Skeletal muscle satellite cell (primary cell): ENCODE measurements around the gene UBR7.
A peak's percentile ranks its signal among the peaks of the same experiment; 100 is the strongest.
"Not testable (repeated sequence)": the region's sequence is repeated elsewhere in the genome, so short reads cannot be mapped to it uniquely, and the experiment has no call there.

Experiments used
- H3K27me3 ChIP-seq: 2 replicates; pipeline ENCODE4 v1.7.0; 2013; ENCODE audit warnings: low read length; ENCODE audit not compliant: control insufficient read depth, insufficient read depth
- H3K36me3 ChIP-seq: 2 replicates; pipeline ENCODE4 v1.7.0; 2013; ENCODE audit warnings: mild to moderate bottlenecking, control low read depth, low read length; ENCODE audit not compliant: insufficient read depth
- H3K4me1 ChIP-seq: 2 replicates; pipeline ENCODE4 v1.7.0; 2013; ENCODE audit warnings: low read length; ENCODE audit not compliant: control insufficient read depth, insufficient read depth
- H3K4me2 ChIP-seq: 2 replicates; pipeline ENCODE4 v1.7.0; 2013; ENCODE audit warnings: mild to moderate bottlenecking, low read length
- H3K4me3 ChIP-seq: 2 replicates; pipeline ENCODE4 v1.7.0; 2013; ENCODE audit warnings: low read length
- H3K9ac ChIP-seq: 2 replicates; pipeline ENCODE4 v1.7.0; 2013; ENCODE audit warnings: mild to moderate bottlenecking, low read depth, low read length, moderate library complexity
- H3K9me3 ChIP-seq: replicated peaks from 2 replicates; pipeline ENCODE4 v1.7.0; 2013; ENCODE audit warnings: mild to moderate bottlenecking, control low read depth, low read length

Gene UBR7

DNA sequence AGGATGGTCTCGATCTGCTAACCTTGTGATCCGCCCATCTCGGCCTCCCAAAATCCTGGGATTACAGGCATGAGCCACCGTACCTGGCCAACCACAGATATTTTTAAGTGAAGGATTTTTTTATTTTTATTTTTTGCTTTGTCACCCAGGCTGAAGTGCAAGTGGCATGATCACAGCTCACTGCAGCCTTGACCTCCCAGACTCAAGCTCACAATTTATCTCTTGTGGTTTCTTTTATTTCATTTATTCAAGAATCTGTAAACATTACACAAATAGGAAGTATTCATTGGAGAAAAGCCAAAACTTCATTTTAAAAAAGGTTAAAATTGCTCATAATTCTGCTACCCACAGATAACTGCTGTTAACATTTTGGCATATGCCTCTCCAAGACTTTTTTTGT, 35.7 kb upstream of the UBR7 start:
- no peak overlapping the region for H3K4me3 ChIP-seq
- no peak overlapping the region for H3K9ac ChIP-seq
- H3K4me1 ChIP-seq = no peaks in the 10 kb centered on the region
- no peak overlapping the region for H3K4me2 ChIP-seq
- no peaks in the 10 kb centered on the region for H3K9me3 ChIP-seq
- H3K36me3 ChIP-seq = no peaks in the 10 kb centered on the region
- peaks cover 8% of the 10 kb centered on the region for H3K27me3 ChIP-seq

DNA sequence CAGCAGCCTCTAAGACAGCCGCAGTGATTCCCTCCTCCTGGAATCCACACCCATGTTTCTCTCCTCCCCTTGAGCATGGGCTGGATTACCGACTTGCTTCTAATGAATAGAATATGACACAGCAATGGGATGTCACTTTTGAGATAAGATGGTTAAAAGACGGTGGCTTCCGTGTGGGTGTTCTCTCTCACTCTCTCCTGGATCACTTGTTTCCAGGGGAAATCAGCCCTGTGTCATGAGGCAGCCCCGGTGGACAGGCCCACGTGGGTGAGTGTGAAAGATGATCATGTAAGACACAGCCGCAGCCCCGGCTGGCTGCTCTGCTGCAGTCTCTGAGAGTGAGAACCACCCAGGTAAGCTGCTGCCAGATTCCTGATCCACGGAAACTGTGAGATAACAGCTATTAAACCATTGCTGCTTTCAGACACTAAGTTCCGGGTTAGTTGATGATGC, 33.1 kb upstream of the UBR7 start:
- Histone ChIP-seq H3K4me2 (no peak overlapping the region), H3K36me3 (no peaks in the 10 kb centered on the region), H3K4me1 (no peaks in the 10 kb centered on the region)

GRCh38 chr14:93174731-93175130, 32.3 kb upstream of the UBR7 start:
- not testable (repeated sequence) for H3K4me3 ChIP-seq, H3K4me1 ChIP-seq, H3K36me3 ChIP-seq, H3K27me3 ChIP-seq, H3K4me2 ChIP-seq, H3K9ac ChIP-seq, H3K9me3 ChIP-seq

More for the DNA sequence above, 33.1 kb upstream of the UBR7 start:
- Histone ChIP-seq H3K9ac (no peak overlapping the region), H3K27me3 (peaks cover 8% of the 10 kb centered on the region), H3K9me3 (no peaks in the 10 kb centered on the region), H3K4me3 (no peak overlapping the region)

DNA sequence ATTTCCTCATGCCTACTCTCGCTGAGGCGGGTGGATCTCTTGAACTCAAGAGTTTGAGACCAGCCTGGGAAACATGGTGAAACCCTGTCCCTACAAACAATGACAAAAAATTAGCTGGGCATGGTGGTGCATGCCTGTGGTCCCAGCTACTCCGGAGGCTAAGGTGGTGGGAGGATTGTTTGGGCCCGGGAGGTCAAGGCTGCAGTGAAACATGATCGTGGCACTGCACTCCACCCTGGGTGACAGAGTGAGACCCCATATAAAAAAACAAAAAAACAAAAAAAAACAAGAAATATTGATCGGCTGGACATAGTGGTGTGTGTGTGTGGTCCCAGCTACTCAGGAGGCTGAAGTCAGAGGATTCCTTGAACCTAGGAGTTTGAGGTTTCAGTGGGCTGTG, 31.6 kb upstream of the UBR7 start:
- H3K4me2 ChIP-seq = no peak overlapping the region
- H3K4me3 ChIP-seq = no peak overlapping the region
- H3K36me3 ChIP-seq = no peaks in the 10 kb centered on the region
- no peaks in the 10 kb centered on the region for H3K9me3 ChIP-seq
- peaks cover 8% of the 10 kb centered on the region for H3K27me3 ChIP-seq
- H3K9ac ChIP-seq = no peak overlapping the region
- H3K4me1 ChIP-seq = peaks cover 4% of the 10 kb centered on the region

DNA sequence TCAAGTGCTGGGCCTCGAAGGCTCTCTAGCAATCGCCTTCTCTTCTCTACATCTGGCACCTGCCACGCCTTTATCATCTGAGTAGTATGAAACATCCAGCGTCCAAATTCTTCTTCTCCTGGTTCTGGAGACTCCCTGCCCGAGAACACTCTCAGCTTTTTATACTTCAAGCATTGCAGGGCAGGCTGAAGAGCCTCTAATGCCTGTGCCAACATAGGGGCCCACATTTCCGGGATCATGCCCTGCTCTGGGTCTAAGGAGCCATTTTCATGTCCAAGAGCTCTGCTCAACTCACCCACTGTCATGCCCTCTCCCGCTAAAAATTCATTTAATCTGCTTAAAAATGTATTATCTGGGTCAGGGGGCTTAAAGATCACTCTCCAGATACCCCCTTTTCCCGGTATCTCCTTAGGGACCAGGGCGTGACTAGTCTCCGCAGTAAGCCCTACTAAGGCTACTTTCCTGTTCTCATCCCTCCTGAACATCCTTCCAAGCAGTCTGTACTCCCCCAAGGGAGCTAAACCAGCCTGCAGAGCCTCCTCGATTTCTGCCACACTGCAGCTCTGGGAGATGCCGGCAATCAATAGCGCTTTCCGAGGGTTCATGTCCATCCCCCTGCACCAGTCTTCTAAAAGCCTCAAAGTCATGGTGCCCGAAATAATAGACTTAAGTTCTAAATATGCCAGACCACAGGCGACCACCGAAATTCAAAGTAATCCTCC, 23.3 kb upstream of the UBR7 start:
- Histone ChIP-seq H3K9me3 (no peaks in the 10 kb centered on the region), H3K4me3 (peak overlapping the region; percentile 100), H3K4me1 (peaks cover 13% of the 10 kb centered on the region), H3K9ac (peak overlapping the region; percentile 98), H3K27me3 (no peaks in the 10 kb centered on the region), H3K36me3 (peaks cover 3% of the 10 kb centered on the region), H3K4me2 (peak overlapping the region; percentile 84)

DNA sequence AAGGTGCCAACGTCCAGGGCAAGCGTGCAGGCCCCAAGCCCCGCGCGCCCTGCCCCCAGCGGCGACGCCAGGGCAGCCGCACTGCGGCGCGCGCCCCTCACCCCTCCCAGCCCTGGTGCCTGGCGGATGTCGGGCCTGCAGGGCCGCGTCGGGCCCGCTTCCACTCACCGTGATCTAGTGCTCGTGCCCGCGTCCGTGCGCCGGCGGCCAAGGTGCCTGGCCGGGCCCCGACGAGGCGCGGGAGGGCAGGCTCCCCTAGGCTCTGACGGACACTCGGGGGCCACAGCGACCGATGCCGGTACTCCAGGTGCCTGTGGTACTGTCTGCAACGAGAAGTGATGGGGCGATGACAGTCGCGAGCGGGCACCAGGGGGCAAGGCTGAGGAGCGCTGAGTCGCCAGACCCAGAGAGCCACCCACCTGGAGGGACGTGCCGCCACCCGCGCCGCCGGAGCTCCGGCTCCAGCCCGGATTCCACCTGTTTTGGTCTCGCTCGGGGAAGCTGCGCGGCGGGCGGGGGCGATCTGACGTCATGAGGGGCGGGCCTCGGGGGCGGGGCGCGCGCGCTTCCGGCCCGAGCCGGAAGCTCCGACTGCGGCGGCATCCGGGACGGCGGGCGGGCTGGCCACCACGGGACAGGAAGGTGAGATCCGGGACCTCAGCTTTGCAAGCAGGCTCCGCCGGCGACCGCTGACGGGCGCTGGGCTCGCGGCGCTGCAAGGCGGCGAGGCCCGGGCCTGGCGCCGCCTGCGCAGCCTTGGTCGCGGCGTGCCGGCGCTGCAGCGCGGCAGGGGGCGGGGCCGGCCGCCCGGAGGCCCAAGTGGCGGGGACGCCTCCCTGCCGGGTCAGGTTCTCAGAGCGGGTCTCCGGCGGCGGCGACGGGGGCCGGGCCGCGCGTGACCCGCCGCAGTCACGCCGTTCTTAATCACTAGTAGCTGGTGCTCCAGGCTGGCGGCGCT, 22.4 kb upstream of the UBR7 start, which contains the start of the genes LYSET and MOAP1:
Gene LYSET, plus strand, starts transcription at position 927 of the 958 bp plus-strand sequence. CDS start 89 bp downstream, outside the sequence.
Gene MOAP1, minus strand, starts transcription at position 507 of the 958 bp plus-strand sequence. CDS start 655 bp downstream, outside the sequence.
- Histone ChIP-seq H3K4me2 (peak within 1 kb of the TSS; percentile 84), H3K4me1 (peaks cover 13% of the 10 kb centered on the region), H3K9me3 (no peaks in the 10 kb centered on the region), H3K9ac (peak within 1 kb of the TSS; percentile 98), H3K27me3 (no peaks in the 10 kb centered on the region), H3K36me3 (peaks cover 3% of the 10 kb centered on the region), H3K4me3 (peak within 1 kb of the TSS; percentile 100)

DNA sequence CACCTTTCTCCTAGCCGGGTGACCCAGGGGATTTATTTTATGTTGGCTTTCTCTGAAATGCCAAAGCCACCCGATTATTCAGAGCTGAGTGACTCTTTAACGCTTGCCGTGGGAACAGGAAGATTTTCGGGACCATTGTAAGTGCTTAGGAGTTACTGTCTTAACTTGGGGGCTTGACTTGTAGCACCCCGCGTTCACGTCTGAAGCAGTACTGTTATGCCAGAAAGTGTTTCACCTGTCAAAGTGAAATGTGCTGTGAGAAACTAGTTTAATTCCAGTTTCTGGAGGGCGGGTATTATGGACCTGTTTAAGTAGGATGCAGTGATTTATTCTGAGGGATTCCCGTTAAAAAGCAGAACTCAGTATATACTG, 21.7 kb upstream of the UBR7 start:
- H3K9ac ChIP-seq = peak overlapping the region; percentile 98
- peaks cover 9% of the 10 kb centered on the region for H3K4me1 ChIP-seq
- H3K4me2 ChIP-seq = peak overlapping the region; percentile 84
- no peaks in the 10 kb centered on the region for H3K9me3 ChIP-seq
- H3K4me3 ChIP-seq = peak overlapping the region; percentile 100
- peaks cover 3% of the 10 kb centered on the region for H3K36me3 ChIP-seq
- H3K27me3 ChIP-seq = no peaks in the 10 kb centered on the region

GRCh38 chr14:93186466-93186865, 20.6 kb upstream of the UBR7 start:
- Histone ChIP-seq H3K4me1 (peaks cover 9% of the 10 kb centered on the region), H3K36me3 (peaks cover 3% of the 10 kb centered on the region), H3K4me3 (no peak overlapping the region), H3K27me3 (no peaks in the 10 kb centered on the region), H3K4me2 (peak overlapping the region; percentile 28), H3K9ac (no peak overlapping the region), H3K9me3 (no peaks in the 10 kb centered on the region)

DNA sequence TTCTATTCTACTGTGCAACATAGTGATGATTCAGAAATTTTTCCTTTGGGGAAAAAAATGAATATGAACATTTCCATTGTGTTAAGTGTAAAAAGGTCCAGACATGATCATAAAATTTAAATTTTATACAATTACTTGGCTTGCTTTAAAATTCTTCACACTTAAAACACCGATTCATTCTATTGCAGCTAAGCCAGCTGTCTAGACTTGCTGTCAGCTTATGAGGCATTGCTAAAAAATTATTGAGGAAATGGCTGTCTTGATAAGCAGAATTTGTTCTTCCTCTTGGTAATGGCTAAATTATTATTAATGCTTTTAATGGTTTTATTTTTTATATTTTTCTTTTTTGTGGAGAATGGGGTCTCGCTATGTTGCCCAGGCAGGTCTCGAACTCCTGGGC, 20.1 kb upstream of the UBR7 start:
- peaks cover 3% of the 10 kb centered on the region for H3K36me3 ChIP-seq
- H3K4me3 ChIP-seq = no peak overlapping the region
- peaks cover 9% of the 10 kb centered on the region for H3K4me1 ChIP-seq
- no peaks in the 10 kb centered on the region for H3K27me3 ChIP-seq
- no peaks in the 10 kb centered on the region for H3K9me3 ChIP-seq
- no peak overlapping the region for H3K4me2 ChIP-seq
- H3K9ac ChIP-seq = no peak overlapping the region

DNA sequence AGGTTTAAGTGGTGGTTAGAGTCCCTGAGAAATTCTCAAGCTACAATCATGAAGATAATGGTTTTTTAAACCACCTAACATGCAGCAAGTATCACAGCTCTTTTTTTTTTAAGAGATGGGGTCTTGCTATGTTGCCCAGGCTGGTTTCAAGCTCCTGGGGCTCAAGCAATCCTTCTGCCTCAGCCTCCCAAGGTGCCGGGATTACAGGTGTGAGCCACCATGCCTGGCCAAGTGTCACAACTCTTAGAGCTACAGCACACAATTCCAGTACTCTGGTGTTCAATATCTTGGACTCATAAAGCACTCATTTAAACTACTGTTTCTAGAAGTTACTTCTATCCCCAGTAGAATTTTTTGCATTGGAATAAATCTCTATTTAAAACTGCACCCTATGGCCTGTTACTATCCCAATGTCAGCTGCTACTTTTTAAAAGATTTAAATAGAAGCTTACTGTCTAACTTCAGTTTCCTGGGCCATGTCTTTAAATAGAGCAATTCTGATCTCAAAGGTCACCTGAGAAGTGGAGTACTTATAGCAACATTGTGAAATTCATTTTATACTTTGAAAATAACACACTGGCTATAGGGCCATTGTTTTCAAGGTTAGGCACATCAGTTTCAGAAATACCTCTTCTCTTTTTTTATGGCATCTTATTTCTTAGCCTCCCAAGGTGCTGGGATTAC, 11.6 kb upstream of the UBR7 start:
- Histone ChIP-seq H3K9ac (no peak overlapping the region), H3K36me3 (peaks cover 6% of the 10 kb centered on the region), H3K9me3 (no peaks in the 10 kb centered on the region)

DNA sequence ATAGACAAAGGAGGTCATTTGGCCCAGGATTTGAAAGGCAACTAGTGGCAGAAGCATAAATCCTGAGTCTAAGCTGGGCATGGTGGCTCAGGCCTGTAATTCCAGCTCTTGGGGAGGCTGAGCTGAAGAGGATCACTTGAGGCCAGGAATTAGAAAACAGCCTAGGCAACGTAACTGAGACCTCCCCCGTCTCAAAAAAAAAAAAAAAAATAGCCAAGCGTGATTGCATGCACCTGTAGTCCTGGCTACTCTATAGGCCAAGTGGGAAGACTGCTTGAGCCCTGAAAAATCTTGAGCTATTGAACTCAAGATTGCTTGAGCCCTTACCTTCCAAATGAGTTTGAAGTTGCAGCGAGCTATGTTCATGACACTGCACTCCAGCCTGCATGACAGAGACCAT, 8.0 kb upstream of the UBR7 start:
- Histone ChIP-seq H3K36me3 (peaks cover 6% of the 10 kb centered on the region), H3K9me3 (no peaks in the 10 kb centered on the region), H3K4me3 (no peak overlapping the region)

More for the DNA sequence above, 11.6 kb upstream of the UBR7 start:
- H3K4me2 ChIP-seq = no peak overlapping the region
- no peak overlapping the region for H3K4me3 ChIP-seq
- H3K27me3 ChIP-seq = no peaks in the 10 kb centered on the region
- peaks cover 4% of the 10 kb centered on the region for H3K4me1 ChIP-seq

More for the DNA sequence above, 8.0 kb upstream of the UBR7 start:
- H3K4me2 ChIP-seq = no peak overlapping the region
- no peaks in the 10 kb centered on the region for H3K27me3 ChIP-seq
- no peak overlapping the region for H3K9ac ChIP-seq
- no peaks in the 10 kb centered on the region for H3K4me1 ChIP-seq
